ENCODE results near the gene CDADC1. TPM values are rescaled to one million over a fixed set of nuclear protein-coding genes. Genes with fewer than 3 reads are reported as not detected.
"Not testable (repeated sequence)": the region's sequence is repeated elsewhere in the genome, so short reads cannot be mapped to it uniquely, and the experiment has no call there.

CDADC1 gene
- total and polyA plus RNA-seq, 2 donors (not counting 3 experiments of a cell fraction or from before 2014, with no cell fraction given), result 2.4 to 9.1 TPM

- H3K4me3 ChIP-seq (replicated peaks in 1 of 3; ENCODE audit: insufficient read depth in 1 of 3, low read depth in 1 of 3, low read length in 3 of 3); H3K4me2 ChIP-seq (ENCODE audit: insufficient read depth, low read length); H3K9me3 ChIP-seq (replicated peaks; ENCODE audit: control insufficient read depth, insufficient read depth, low read length); H3K4me1 ChIP-seq (ENCODE audit: control insufficient read depth, extremely low read depth, insufficient read depth, low read length); dilution Hi-C loops (cut with MboI; ENCODE audit: extremely low pct_ligation_motif_present, low sequenced_read_pairs); H4K20me1 ChIP-seq (replicated peaks; ENCODE audit: control insufficient read depth, extremely low read depth, insufficient read depth, low read length); H2AFZ ChIP-seq (ENCODE audit: low read depth, low read length); FAIRE-seq; intact Hi-C loops (cut with micrococcal nuclease); H3K27me3 ChIP-seq (ENCODE audit: control insufficient read depth in 2 of 2, insufficient read depth in 2 of 2, low read length in 2 of 2); H3K9me1 ChIP-seq (replicated peaks; ENCODE audit: control insufficient read depth, extremely low read depth, insufficient read depth, low read length); H3K27ac ChIP-seq (ENCODE audit: insufficient read depth, low read depth, low read length); H3K36me3 ChIP-seq (ENCODE audit: control insufficient read depth in 2 of 2, extremely low read depth in 1 of 2, insufficient read depth in 2 of 2, low read length in 2 of 2); BruUV-seq (replicated peaks); POLR2A ChIA-PET; H3K79me2 ChIP-seq (ENCODE audit: control insufficient read depth, insufficient read depth, low read length); H3K9ac ChIP-seq (replicated peaks; ENCODE audit: extremely low read depth, insufficient read depth, low read length); DNase-seq (ENCODE audit: low read depth, low spot score): not testable (repeated sequence)
- CTCF ChIA-PET, result interaction anchor here (0.8 to 3.3 kb wide), 3 partner anchors 14 to 310 kb away, joined by 4 to 15 read pairs (median 5); no protein-coding TSS in a partner anchor
Observed at GRCh38 chr13:49294723-49295122, 47.0 kb downstream of the CDADC1 start.

- TF ChIP-seq JUN (IDR thresholded peaks at IDR 0.05; ENCODE audit: borderline replicate concordance, insufficient read depth, insufficient read length, low read depth) (no peak), POLR2A (IDR thresholded peaks at IDR 0.05; ENCODE audit: low read depth, low read length) (no peak), POLR2AphosphoS5 (IDR thresholded peaks at IDR 0.05; ENCODE audit: insufficient read depth, low read depth, low read length) (no peak), MAX (IDR thresholded peaks at IDR 0.05; ENCODE audit: insufficient read depth, insufficient read length) (no peak), FOS (IDR thresholded peaks at IDR 0.05; ENCODE audit: borderline replicate concordance, insufficient read depth, low read length) (no peak), MYC (IDR thresholded peaks at IDR 0.05; ENCODE audit: low read depth, low read length) (no peak), GATA2 (IDR thresholded peaks at IDR 0.05; ENCODE audit: insufficient read depth, insufficient read length, low read depth, low read length) (no peak), CTCF (IDR thresholded peaks at IDR 0.05; ENCODE audit: extremely low read depth in 1 of 2, insufficient read depth in 1 of 2, low read depth in 1 of 2, low read length in 2 of 2) (no peak)
- no peaks in the 10 kb centered on the region for H3K36me3 ChIP-seq (ENCODE audit: control insufficient read depth in 2 of 2, extremely low read depth in 1 of 2, insufficient read depth in 2 of 2, low read length in 2 of 2)
- dilution Hi-C loops (cut with MboI; ENCODE audit: extremely low pct_ligation_motif_present, low sequenced_read_pairs) (no loop called here), intact Hi-C loops (cut with micrococcal nuclease) (no loop called here)
- H2AFZ ChIP-seq (ENCODE audit: low read depth, low read length), result no peak overlapping the region
- H3K27me3 ChIP-seq (ENCODE audit: control insufficient read depth in 2 of 2, insufficient read depth in 2 of 2, low read length in 2 of 2), result no peaks in the 10 kb centered on the region
- H3K9me3 ChIP-seq (replicated peaks; ENCODE audit: control insufficient read depth, insufficient read depth, low read length), result no peaks in the 10 kb centered on the region
- no peak overlapping the region for H3K4me3 ChIP-seq (replicated peaks in 1 of 3; ENCODE audit: insufficient read depth in 1 of 3, low read depth in 1 of 3, low read length in 3 of 3)
- H3K9me1 ChIP-seq (replicated peaks; ENCODE audit: control insufficient read depth, extremely low read depth, insufficient read depth, low read length), result no peaks in the 10 kb centered on the region
- H3K4me1 ChIP-seq (ENCODE audit: control insufficient read depth, extremely low read depth, insufficient read depth, low read length), result peaks cover 5% of the 10 kb centered on the region
- H3K79me2 ChIP-seq (ENCODE audit: control insufficient read depth, insufficient read depth, low read length), result no peaks in the 10 kb centered on the region
- ChIA-PET POLR2A (no interaction called here), CTCF (interaction anchor here (0.8 to 3.3 kb wide), 4 partner anchors 15 to 311 kb away, joined by 4 to 15 read pairs (median 6); no protein-coding TSS in a partner anchor)
- no peak overlapping the region for H3K4me2 ChIP-seq (ENCODE audit: insufficient read depth, low read length)
- H3K27ac ChIP-seq (ENCODE audit: insufficient read depth, low read depth, low read length), result no peak overlapping the region
- BruUV-seq (replicated peaks), result no TSS peak
- no peak for DNase-seq (ENCODE audit: low read depth, low spot score)
- H4K20me1 ChIP-seq (replicated peaks; ENCODE audit: control insufficient read depth, extremely low read depth, insufficient read depth, low read length), result no peaks in the 10 kb centered on the region
- no peak overlapping the region for H3K9ac ChIP-seq (replicated peaks; ENCODE audit: extremely low read depth, insufficient read depth, low read length)
- FAIRE-seq, result no peak
Observed at GRCh38 chr13:49295244-49295643, 47.5 kb downstream of the CDADC1 start.
